OCI-LY3 (cell line): Measurements from ENCODE around the gene EGFL7.

Source experiments
- H2AFZ ChIP-seq: fragments of 200-600, 300-600 bp; shearing (Covaris generic); 2 replicates; pipeline ENCODE4 v1.6.0; 2014; ENCODE audit warnings: antibody characterized with exemption, low read depth, low read length
- H3K27ac ChIP-seq: fragments of 200-600, 300-600 bp; sonication (generic); 2 replicates; pipeline ENCODE4 v1.5.1; 2014; ENCODE audit warnings: mild to moderate bottlenecking, low read length, moderate library complexity, mixed read lengths
- H3K27me3 ChIP-seq: fragments of 200-600, 300-600 bp; sonication (generic); 2 replicates; pipeline ENCODE4 v1.6.1; 2014; ENCODE audit warnings: low read depth, low read length, mixed read lengths
- H3K36me3 ChIP-seq: fragments of 200-600, 300-600 bp; sonication (generic); replicated peaks from 2 replicates; pipeline ENCODE3; 2014; ENCODE audit warnings: low read depth, low read length, mixed read lengths
- H3K4me1 ChIP-seq: fragments of 300-600, 200-600 bp; sonication (generic); 2 replicates; pipeline ENCODE4 v1.6.1; 2014; ENCODE audit warnings: low read length, mixed read lengths
- H3K4me2 ChIP-seq: fragments of 200-600, 300-600 bp; sonication (generic); 2 replicates; pipeline ENCODE4 v1.6.1; 2014; ENCODE audit warnings: low read length, mixed read lengths
- H3K4me3 ChIP-seq: fragments of 300-600, 200-600 bp; sonication (generic); 2 replicates; pipeline ENCODE4 v1.5.1; 2014; ENCODE audit warnings: antibody characterized with exemption, mild to moderate bottlenecking, low read length, moderate library complexity
- H3K79me2 ChIP-seq: fragments of 300-600, 200-600 bp; shearing (Covaris generic); 2 replicates; pipeline ENCODE4 v1.6.1; 2014; ENCODE audit warnings: mild to moderate bottlenecking, low read length, mixed read lengths
- H3K9ac ChIP-seq: fragments of 300-600, 200-600 bp; shearing (Covaris generic); 2 replicates; pipeline ENCODE4 v1.6.0; 2014; ENCODE audit warnings: mild to moderate bottlenecking, low read length, moderate library complexity
- H3K9me3 ChIP-seq: fragments of 200-600, 300-600 bp; shearing (Covaris generic); 2 replicates; pipeline ENCODE4 v1.6.1; 2014; ENCODE audit warnings: low read length, mixed read lengths; ENCODE audit not compliant: insufficient read depth
- H4K20me1 ChIP-seq: fragments of 200-600, 300-600 bp; sonication (generic); 2 replicates; pipeline ENCODE4 v1.6.1; 2016; ENCODE audit warnings: low read length, mixed read lengths; ENCODE audit not compliant: insufficient read depth
- EZH2phosphoT487 ChIP-seq: fragments of 200-600 bp; shearing (Covaris generic); IDR thresholded peaks from 2 replicates; pipeline ENCODE4 v1.6.1; 2018; ENCODE audit warnings: antibody characterized with exemption, mixed run types, low read depth
- TF ChIP-seq, protein P1 (sequence below): fragments of 200-600, 300-600 bp; sonication (generic); IDR thresholded peaks from 2 replicates; pipeline ENCODE4 v1.5.1; 2014; ENCODE audit warnings: antibody characterized with exemption, low read length, low read depth

The EGFL7 gene

DNA sequence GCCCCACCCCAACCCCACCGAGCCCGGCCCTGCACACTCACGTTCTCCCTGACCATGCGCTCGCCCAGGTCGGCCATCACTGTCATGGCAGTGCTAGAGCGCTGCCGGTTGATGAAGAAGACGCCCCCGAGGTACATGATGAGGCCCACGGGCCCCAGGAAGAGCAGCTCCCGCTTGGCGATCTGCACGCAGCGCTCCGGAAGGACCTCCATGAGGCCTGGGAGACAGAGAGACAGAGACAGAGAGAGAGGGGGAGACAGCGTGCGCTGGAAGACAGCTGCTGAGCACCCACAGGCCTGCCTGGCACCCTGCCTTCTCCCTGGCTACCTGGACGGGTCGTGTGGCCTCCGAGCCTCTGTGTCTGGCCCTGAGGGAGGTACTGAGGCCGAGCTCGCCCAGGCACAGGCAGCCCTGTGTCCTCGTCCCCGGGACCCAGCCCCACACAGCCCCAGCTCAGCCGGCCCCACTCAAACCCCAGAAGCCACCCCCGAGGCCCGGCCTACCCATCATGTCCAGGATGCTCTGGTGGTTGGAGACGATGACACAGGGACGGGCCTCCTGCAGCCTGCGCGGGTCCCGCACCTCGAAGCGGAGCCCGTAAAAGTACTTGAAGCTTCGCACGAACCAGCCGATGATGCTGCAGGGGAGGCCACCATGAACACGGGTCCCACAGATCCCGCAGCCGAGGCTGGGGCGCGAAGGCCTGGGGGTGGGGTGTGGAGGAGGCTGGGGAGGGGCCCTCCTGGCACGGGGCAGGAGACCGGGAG is 14.4 kb downstream of the EGFL7 start:
- Histone ChIP-seq H3K9me3 (no peaks in the 10 kb centered on the region), H3K4me2 (no peak overlapping the region), H3K79me2 (no peaks in the 10 kb centered on the region), H3K27ac (no peak overlapping the region), H3K4me1 (no peaks in the 10 kb centered on the region), H3K36me3 (no peaks in the 10 kb centered on the region), H3K9ac (no peak overlapping the region), H3K4me3 (no peak overlapping the region), H4K20me1 (peaks cover 13% of the 10 kb centered on the region), H3K27me3 (no peaks in the 10 kb centered on the region), H2AFZ (no peak overlapping the region)
- TF ChIP-seq, protein P1, sequence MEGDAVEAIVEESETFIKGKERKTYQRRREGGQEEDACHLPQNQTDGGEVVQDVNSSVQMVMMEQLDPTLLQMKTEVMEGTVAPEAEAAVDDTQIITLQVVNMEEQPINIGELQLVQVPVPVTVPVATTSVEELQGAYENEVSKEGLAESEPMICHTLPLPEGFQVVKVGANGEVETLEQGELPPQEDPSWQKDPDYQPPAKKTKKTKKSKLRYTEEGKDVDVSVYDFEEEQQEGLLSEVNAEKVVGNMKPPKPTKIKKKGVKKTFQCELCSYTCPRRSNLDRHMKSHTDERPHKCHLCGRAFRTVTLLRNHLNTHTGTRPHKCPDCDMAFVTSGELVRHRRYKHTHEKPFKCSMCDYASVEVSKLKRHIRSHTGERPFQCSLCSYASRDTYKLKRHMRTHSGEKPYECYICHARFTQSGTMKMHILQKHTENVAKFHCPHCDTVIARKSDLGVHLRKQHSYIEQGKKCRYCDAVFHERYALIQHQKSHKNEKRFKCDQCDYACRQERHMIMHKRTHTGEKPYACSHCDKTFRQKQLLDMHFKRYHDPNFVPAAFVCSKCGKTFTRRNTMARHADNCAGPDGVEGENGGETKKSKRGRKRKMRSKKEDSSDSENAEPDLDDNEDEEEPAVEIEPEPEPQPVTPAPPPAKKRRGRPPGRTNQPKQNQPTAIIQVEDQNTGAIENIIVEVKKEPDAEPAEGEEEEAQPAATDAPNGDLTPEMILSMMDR: no peak
- no peak for TF ChIP-seq EZH2phosphoT487

DNA sequence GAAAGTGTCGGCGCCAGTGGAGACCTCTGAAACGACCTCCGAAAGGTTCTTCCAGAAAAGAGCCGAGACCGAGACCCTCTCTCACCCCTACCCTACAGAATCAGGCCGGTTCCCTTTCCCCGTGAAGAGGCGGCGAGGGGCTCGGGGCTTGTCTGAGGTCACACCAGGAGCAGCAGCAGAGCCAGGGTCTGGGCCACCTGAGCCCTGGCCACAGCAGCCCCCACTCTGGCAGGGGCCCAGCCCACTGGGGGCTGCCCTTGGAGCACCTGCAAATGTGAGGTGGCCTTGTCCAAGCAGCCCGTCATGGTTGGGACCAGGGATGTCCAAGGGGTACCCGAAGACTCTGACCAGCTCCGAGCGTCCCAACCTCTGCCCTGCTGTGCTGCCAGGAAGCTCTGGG is 15.3 kb downstream of the EGFL7 start:
- TF ChIP-seq, protein P1: no peak
- no peak for TF ChIP-seq EZH2phosphoT487
- H3K79me2 ChIP-seq: no peaks in the 10 kb centered on the region
- peaks cover 16% of the 10 kb centered on the region for H4K20me1 ChIP-seq
- no peak overlapping the region for H3K4me2 ChIP-seq
- H3K4me3 ChIP-seq: no peak overlapping the region
- no peak overlapping the region for H3K9ac ChIP-seq
- no peaks in the 10 kb centered on the region for H3K9me3 ChIP-seq
- H3K27ac ChIP-seq: no peak overlapping the region
- H3K4me1 ChIP-seq: no peaks in the 10 kb centered on the region
- no peaks in the 10 kb centered on the region for H3K27me3 ChIP-seq
- H3K36me3 ChIP-seq: no peaks in the 10 kb centered on the region
- H2AFZ ChIP-seq: no peak overlapping the region

GRCh38 chr9:136678624-136679023 is 15.9 kb downstream of the EGFL7 start:
- Histone ChIP-seq H3K9me3 (no peaks in the 10 kb centered on the region), H3K27ac (no peak overlapping the region), H3K4me1 (no peaks in the 10 kb centered on the region), H3K27me3 (no peaks in the 10 kb centered on the region), H4K20me1 (peaks cover 20% of the 10 kb centered on the region), H3K36me3 (no peaks in the 10 kb centered on the region), H3K9ac (no peak overlapping the region), H3K4me3 (no peak overlapping the region), H2AFZ (no peak overlapping the region), H3K4me2 (no peak overlapping the region), H3K79me2 (no peaks in the 10 kb centered on the region)
- TF ChIP-seq, protein P1: no peak
- no peak for TF ChIP-seq EZH2phosphoT487

GRCh38 chr9:136679431-136679941 is 16.8 kb downstream of the EGFL7 start:
- H3K27ac ChIP-seq: no peak overlapping the region
- no peaks in the 10 kb centered on the region for H3K79me2 ChIP-seq

More at GRCh38 chr9:136679431-136679941, 16.8 kb downstream of the EGFL7 start:
- H4K20me1 ChIP-seq: peaks cover 24% of the 10 kb centered on the region
- H3K9ac ChIP-seq: no peak overlapping the region
- H3K4me3 ChIP-seq: no peak overlapping the region
- no peaks in the 10 kb centered on the region for H3K27me3 ChIP-seq
- H3K9me3 ChIP-seq: no peaks in the 10 kb centered on the region
- no peak overlapping the region for H3K4me2 ChIP-seq
- no peaks in the 10 kb centered on the region for H3K4me1 ChIP-seq
- no peaks in the 10 kb centered on the region for H3K36me3 ChIP-seq
- H2AFZ ChIP-seq: no peak overlapping the region
- TF ChIP-seq EZH2phosphoT487: no peak
- TF ChIP-seq, protein P1: no peak
